8988T (cell line): ENCODE data around the gene ATIC.
"Not testable (repeated sequence)": the region's sequence is repeated elsewhere in the genome, so short reads cannot be mapped to it uniquely, and the experiment has no call there.

ENCODE experiments used
- DNase-seq: peaks from one replicate; pipeline ENCODE4 v3.0.0; 2011

ATIC gene

GRCh38 chr2:215311625-215312396, at the start of gene ATIC:
TSS of gene ATIC (plus strand) at chr2:215312059. CDS start at chr2:215312143, 84 bp downstream.
- DNase-seq: peak; percentile 64

GRCh38 chr2:215262303-215262702, 49.6 kb upstream of the ATIC start:
- no peak for DNase-seq

- no peak for DNase-seq
Measured at GRCh38 chr2:215262741-215263362, 49.0 kb upstream of the ATIC start.

- no peak for DNase-seq
Measured at GRCh38 chr2:215264374-215264773, 47.5 kb upstream of the ATIC start.

DNA sequence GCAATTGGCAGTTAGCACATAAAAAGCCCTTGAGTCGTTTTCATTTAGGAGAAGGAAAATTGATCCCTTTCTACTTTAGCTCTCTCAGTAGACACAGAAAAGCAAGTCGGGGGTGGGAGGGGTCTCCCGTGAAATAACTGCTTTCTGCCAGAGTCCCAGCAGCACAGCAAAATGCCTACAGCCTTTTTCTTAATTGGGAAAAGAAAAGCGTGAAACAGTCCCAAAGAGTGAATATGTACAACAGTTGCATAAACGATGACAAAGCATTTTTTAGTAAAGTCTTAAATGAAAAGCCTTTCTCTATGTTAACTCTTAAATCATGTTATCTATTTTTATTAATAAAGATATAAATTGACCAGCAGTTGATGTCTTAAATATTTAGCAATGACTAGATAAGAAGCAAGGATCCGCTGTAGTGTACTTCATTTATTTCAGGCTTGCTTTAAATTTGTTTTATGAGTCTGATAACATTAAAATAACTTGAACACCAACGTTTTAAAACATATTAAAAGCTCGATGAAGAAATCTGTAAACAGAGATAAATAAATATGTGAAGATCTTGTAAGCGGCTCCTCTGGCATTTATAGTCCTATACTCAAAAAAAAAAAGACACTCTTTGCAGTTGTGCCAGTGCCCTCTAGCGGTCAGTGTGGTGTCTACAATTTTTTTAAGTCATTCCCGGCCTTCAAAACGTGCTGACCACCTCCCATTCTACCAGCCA, 42.3 kb upstream of the ATIC start:
- peak; percentile 13 for DNase-seq

- DNase-seq: no peak
Measured at GRCh38 chr2:215270118-215270451, 41.8 kb upstream of the ATIC start.

DNA sequence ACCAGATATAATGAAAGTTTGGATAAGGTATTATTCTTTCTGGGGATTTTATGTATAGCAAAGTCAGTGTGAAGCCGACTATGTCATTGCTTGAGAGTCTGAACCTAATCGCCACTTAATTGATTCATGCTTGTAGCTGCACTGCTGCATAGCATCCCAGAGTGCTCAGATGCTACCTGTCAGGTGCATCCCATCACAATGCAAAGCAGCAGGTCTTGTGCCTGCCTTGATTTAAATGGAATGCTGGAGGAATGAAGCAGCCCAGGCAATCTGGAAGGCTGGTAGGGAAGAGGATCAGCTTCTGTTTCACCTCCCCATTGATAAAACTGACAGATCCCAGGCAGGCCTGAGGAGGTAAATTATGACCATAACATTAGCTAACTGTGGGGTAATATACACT, 40.4 kb upstream of the ATIC start:
- DNase-seq: no peak

DNA sequence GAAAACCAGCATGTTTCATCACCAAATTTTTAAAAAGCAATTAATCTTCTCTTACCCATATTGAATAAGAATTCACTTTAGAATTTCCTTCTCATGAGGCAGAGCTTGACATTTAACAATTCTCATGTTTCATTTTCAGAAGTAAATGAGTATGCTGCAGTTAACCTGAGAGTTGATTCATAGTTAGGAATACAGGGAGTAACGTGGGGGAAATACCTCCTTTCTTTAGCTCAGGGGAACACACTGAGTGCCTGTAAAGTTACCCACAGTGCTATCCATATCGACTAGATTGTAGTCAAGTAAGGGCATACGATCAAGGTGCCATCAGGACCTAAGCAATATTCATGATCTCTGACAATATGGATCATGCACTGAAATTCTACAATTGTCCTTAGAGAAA, 38.9 kb upstream of the ATIC start:
- no peak for DNase-seq

DNA sequence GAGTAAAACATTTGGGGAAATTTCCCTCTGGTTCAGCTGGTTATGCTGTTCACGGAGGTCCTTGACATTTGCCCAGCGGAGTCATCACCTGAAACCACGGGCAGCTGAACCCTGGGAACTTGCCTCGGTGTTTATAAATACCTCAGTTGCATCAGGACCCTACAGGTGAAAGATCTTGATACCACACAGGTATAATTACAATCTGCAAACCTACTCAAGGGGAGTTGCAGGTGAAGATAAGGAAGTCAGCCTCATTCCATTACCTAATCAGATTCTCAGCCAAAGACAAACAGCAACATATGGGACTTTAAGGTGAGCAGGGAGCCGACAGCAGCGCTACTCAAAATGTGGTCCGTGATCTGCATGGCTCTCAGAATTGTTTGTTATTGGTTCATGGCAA, 37.0 kb upstream of the ATIC start:
- no peak for DNase-seq

GRCh38 chr2:215275824-215276223, 36.0 kb upstream of the ATIC start:
- no peak for DNase-seq

GRCh38 chr2:215277944-215278343, 33.9 kb upstream of the ATIC start:
- no peak for DNase-seq

DNA sequence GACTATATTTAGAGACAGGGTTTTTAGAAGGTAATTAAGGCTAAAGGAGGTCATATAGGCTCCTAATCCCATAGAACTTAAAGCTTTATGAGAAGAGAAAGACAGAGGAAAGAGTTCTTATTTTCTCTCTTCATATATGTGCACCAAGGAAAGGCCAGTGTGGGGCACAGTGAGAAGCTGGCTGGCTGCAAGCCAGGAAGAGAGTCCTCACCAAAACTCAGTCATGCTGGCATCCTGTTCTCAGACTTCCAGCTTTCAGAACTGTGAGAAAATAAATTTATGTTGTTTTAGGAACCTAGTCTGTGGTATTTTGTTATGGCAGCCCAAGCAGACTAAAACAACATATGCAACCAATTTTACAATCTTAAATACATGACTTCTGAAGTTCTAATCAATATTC, 31.5 kb upstream of the ATIC start:
- DNase-seq: no peak

GRCh38 chr2:215283221-215283620, 28.6 kb upstream of the ATIC start:
- DNase-seq: no peak

DNA sequence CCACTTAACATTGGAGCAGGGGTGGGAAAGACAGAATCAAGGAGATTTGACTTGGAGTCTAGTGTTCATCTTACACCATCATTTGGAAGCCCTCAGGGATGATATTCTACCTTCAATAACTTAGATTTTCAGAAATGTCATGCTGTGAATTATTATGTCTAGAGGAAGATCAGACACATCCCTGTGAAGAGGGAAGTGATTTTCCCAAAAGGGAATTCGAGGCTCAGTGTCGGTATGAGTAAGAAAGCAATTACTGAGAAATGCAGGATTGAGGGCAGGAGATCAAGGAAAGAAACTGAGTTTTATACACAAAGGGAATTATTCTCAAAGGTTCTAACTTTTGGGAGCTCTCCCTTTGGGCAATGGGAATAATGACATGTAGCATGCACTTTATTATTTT, 25.6 kb upstream of the ATIC start:
- DNase-seq: no peak

- no peak for DNase-seq
Measured at GRCh38 chr2:215288112-215288815, 23.6 kb upstream of the ATIC start.

GRCh38 chr2:215290980-215291599, 20.8 kb upstream of the ATIC start:
- DNase-seq: no peak

- DNase-seq: no peak
Measured at GRCh38 chr2:215293879-215294278, 18.0 kb upstream of the ATIC start.

- DNase-seq: no peak
Measured at GRCh38 chr2:215299337-215299859, 12.5 kb upstream of the ATIC start.

GRCh38 chr2:215301994-215302393, 9.9 kb upstream of the ATIC start:
- DNase-seq: no peak

DNA sequence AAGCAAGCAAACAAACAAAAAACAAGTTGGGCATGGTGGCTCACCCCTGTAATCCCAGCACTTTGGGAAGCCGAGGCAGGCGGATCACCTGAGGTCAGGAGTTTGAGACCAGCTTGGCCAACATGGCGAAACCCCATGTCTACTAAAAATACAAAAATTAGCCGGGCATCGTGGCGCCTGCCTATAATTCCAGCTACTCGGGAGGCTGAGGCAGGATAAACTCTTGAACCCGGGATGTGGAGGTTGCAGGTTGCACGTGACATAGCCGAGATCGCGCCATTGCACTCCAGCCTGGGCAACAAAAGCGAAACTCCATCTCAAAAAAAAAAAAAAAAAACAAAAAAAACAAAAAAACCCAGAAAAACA, 617 bp upstream of the ATIC start:
- not testable (repeated sequence) for DNase-seq

DNA sequence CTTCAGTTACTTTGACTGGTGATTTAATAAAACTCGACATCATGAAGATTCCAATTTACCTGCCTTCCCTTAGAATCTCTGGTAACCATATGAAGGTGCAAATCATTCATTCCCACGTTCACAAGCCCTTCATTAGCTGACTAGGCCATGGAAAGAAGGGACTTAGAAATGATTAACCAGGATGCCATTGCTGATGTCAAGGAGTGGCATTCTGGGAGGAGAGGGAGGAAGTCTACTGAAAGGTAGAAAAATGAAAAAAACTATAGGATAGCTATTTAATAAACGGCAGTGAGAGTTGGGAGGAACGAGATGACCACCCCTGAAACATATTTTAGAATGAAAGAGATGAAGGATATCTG, 1.4 kb downstream of the ATIC start:
- DNase-seq: no peak

DNA sequence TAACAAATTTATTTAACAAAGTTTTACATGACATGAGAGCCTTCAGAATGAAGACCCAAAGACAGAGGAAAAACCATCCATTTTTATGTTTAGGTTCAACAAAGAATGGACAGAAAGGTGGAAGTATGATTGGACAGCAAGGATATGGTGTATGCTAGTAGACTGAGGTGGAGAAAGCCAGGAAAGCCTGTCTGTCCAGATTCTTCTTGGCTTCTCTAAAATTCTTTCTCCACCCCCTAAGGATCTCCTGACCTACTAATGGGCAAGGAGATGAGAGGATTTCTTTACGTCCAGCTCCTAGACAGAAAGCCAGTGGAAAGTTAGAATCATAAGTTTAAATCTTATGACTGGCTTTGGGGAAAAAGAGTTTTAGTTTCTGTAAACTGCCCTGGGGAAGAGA, 3.0 kb downstream of the ATIC start:
- DNase-seq: no peak

DNA sequence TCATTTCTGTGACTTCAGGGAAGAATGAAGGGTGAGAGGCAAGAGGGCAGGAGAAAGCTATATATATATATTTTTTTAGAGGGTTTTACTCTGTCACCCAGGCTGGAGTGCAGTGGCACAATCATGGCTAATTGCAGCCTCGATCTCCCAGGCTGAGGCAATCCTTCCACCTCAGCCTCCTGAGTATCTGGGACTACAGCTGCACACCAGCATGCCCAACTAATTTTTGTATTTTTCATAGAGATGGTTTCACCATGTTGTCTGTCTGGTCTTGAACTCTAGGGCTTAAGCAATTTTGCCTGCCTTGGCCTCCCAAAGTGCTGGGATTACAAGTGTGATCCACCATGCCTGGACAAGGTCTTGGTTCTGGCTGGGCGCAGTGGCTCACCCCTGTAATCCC, 3.4 kb downstream of the ATIC start:
- no peak for DNase-seq
